Measurements from ENCODE around the gene FXYD1.
"Not testable (repeated sequence)": the region's sequence is repeated elsewhere in the genome, so short reads cannot be mapped to it uniquely, and the experiment has no call there.

Gene FXYD1

GRCh38 chr19:35099897-35100275 lies 38.7 kb upstream of the FXYD1 start:
- H3K36me3 ChIP-seq (ENCODE audit: control insufficient read depth in 1 of 2, insufficient read depth in 2 of 2, low read length in 2 of 2), result no peaks in the 10 kb centered on the region
- H3K27ac ChIP-seq (ENCODE audit: low read length), result no peak overlapping the region
- H3K27me3 ChIP-seq (ENCODE audit: low read depth, low read length), result no peaks in the 10 kb centered on the region

GRCh38 chr19:35100588-35101533 lies 37.8 kb upstream of the FXYD1 start:
- H3K4me3 ChIP-seq (ENCODE audit: low read depth in 1 of 2, low read length in 2 of 2), result no peak overlapping the region
- no peaks in the 10 kb centered on the region for H3K27me3 ChIP-seq (ENCODE audit: low read depth, low read length)
- no peaks in the 10 kb centered on the region for H3K36me3 ChIP-seq (ENCODE audit: control insufficient read depth in 1 of 2, insufficient read depth in 2 of 2, low read length in 2 of 2)
- H3K9me3 ChIP-seq (ENCODE audit: control insufficient read depth in 1 of 2, low read length in 2 of 2), result no peaks in the 10 kb centered on the region
- H3K4me1 ChIP-seq (ENCODE audit: control insufficient read depth in 1 of 2, insufficient read depth in 2 of 2, low read length in 2 of 2), result no peaks in the 10 kb centered on the region
- H3K27ac ChIP-seq (ENCODE audit: low read length), result no peak overlapping the region

More at GRCh38 chr19:35099897-35100275, 38.7 kb upstream of the FXYD1 start:
- Histone ChIP-seq H3K9me3 (ENCODE audit: control insufficient read depth in 1 of 2, low read length in 2 of 2) (no peaks in the 10 kb centered on the region), H3K4me1 (ENCODE audit: control insufficient read depth in 1 of 2, insufficient read depth in 2 of 2, low read length in 2 of 2) (no peaks in the 10 kb centered on the region), H3K4me3 (ENCODE audit: low read depth in 1 of 2, low read length in 2 of 2) (no peak overlapping the region)

GRCh38 chr19:35101949-35102348 lies 36.7 kb upstream of the FXYD1 start:
- H3K27ac ChIP-seq (ENCODE audit: low read length); H3K27me3 ChIP-seq (ENCODE audit: low read depth, low read length); H3K4me3 ChIP-seq (ENCODE audit: low read depth in 1 of 2, low read length in 2 of 2); H3K4me1 ChIP-seq (ENCODE audit: control insufficient read depth in 1 of 2, insufficient read depth in 2 of 2, low read length in 2 of 2); H3K36me3 ChIP-seq (ENCODE audit: control insufficient read depth in 1 of 2, insufficient read depth in 2 of 2, low read length in 2 of 2); H3K9me3 ChIP-seq (ENCODE audit: control insufficient read depth in 1 of 2, low read length in 2 of 2): not testable (repeated sequence)

- not testable (repeated sequence) for H3K27ac ChIP-seq (ENCODE audit: low read length)
These were observed 35.0 kb upstream of the FXYD1 start for GRCh38 chr19:35103614-35104013.

GRCh38 chr19:35104361-35104760 lies 34.3 kb upstream of the FXYD1 start:
- H3K36me3 ChIP-seq (ENCODE audit: control insufficient read depth in 1 of 2, insufficient read depth in 2 of 2, low read length in 2 of 2), result no peaks in the 10 kb centered on the region
- no peaks in the 10 kb centered on the region for H3K27me3 ChIP-seq (ENCODE audit: low read depth, low read length)
- H3K4me3 ChIP-seq (ENCODE audit: low read depth in 1 of 2, low read length in 2 of 2), result no peak overlapping the region
- no peaks in the 10 kb centered on the region for H3K9me3 ChIP-seq (ENCODE audit: control insufficient read depth in 1 of 2, low read length in 2 of 2)
- no peak overlapping the region for H3K27ac ChIP-seq (ENCODE audit: low read length)
- no peaks in the 10 kb centered on the region for H3K4me1 ChIP-seq (ENCODE audit: control insufficient read depth in 1 of 2, insufficient read depth in 2 of 2, low read length in 2 of 2)

More at GRCh38 chr19:35103614-35104013, 35.0 kb upstream of the FXYD1 start:
- H3K4me3 ChIP-seq (ENCODE audit: low read depth in 1 of 2, low read length in 2 of 2); H3K4me1 ChIP-seq (ENCODE audit: control insufficient read depth in 1 of 2, insufficient read depth in 2 of 2, low read length in 2 of 2); H3K36me3 ChIP-seq (ENCODE audit: control insufficient read depth in 1 of 2, insufficient read depth in 2 of 2, low read length in 2 of 2); H3K27me3 ChIP-seq (ENCODE audit: low read depth, low read length); H3K9me3 ChIP-seq (ENCODE audit: control insufficient read depth in 1 of 2, low read length in 2 of 2): not testable (repeated sequence)

GRCh38 chr19:35105047-35105410 lies 33.6 kb upstream of the FXYD1 start:
- H3K4me1 ChIP-seq (ENCODE audit: control insufficient read depth in 1 of 2, insufficient read depth in 2 of 2, low read length in 2 of 2), result no peaks in the 10 kb centered on the region
- H3K27me3 ChIP-seq (ENCODE audit: low read depth, low read length), result no peaks in the 10 kb centered on the region
- no peaks in the 10 kb centered on the region for H3K36me3 ChIP-seq (ENCODE audit: control insufficient read depth in 1 of 2, insufficient read depth in 2 of 2, low read length in 2 of 2)
- H3K9me3 ChIP-seq (ENCODE audit: control insufficient read depth in 1 of 2, low read length in 2 of 2), result no peaks in the 10 kb centered on the region
- H3K4me3 ChIP-seq (ENCODE audit: low read depth in 1 of 2, low read length in 2 of 2), result no peak overlapping the region
- H3K27ac ChIP-seq (ENCODE audit: low read length), result no peak overlapping the region

GRCh38 chr19:35105411-35106290 lies 33.0 kb upstream of the FXYD1 start:
- H3K9me3 ChIP-seq (ENCODE audit: control insufficient read depth in 1 of 2, low read length in 2 of 2), result no peaks in the 10 kb centered on the region
- no peaks in the 10 kb centered on the region for H3K36me3 ChIP-seq (ENCODE audit: control insufficient read depth in 1 of 2, insufficient read depth in 2 of 2, low read length in 2 of 2)
- H3K27me3 ChIP-seq (ENCODE audit: low read depth, low read length), result no peaks in the 10 kb centered on the region
- no peaks in the 10 kb centered on the region for H3K4me1 ChIP-seq (ENCODE audit: control insufficient read depth in 1 of 2, insufficient read depth in 2 of 2, low read length in 2 of 2)
- H3K27ac ChIP-seq (ENCODE audit: low read length), result no peak overlapping the region
- H3K4me3 ChIP-seq (ENCODE audit: low read depth in 1 of 2, low read length in 2 of 2), result no peak overlapping the region

GRCh38 chr19:35106291-35106583 lies 32.4 kb upstream of the FXYD1 start:
- no peaks in the 10 kb centered on the region for H3K27me3 ChIP-seq (ENCODE audit: low read depth, low read length)
- H3K9me3 ChIP-seq (ENCODE audit: control insufficient read depth in 1 of 2, low read length in 2 of 2), result no peaks in the 10 kb centered on the region
- no peak overlapping the region for H3K27ac ChIP-seq (ENCODE audit: low read length)
- no peaks in the 10 kb centered on the region for H3K36me3 ChIP-seq (ENCODE audit: control insufficient read depth in 1 of 2, insufficient read depth in 2 of 2, low read length in 2 of 2)
- no peaks in the 10 kb centered on the region for H3K4me1 ChIP-seq (ENCODE audit: control insufficient read depth in 1 of 2, insufficient read depth in 2 of 2, low read length in 2 of 2)
- H3K4me3 ChIP-seq (ENCODE audit: low read depth in 1 of 2, low read length in 2 of 2), result no peak overlapping the region

- Histone ChIP-seq H3K4me3 (ENCODE audit: low read depth in 1 of 2, low read length in 2 of 2) (no peak overlapping the region), H3K27ac (ENCODE audit: low read length) (peak overlapping the region; percentile 50), H3K4me1 (ENCODE audit: control insufficient read depth in 1 of 2, insufficient read depth in 2 of 2, low read length in 2 of 2) (no peaks in the 10 kb centered on the region), H3K9me3 (ENCODE audit: control insufficient read depth in 1 of 2, low read length in 2 of 2) (no peaks in the 10 kb centered on the region), H3K27me3 (ENCODE audit: low read depth, low read length) (no peaks in the 10 kb centered on the region), H3K36me3 (ENCODE audit: control insufficient read depth in 1 of 2, insufficient read depth in 2 of 2, low read length in 2 of 2) (no peaks in the 10 kb centered on the region)
These were observed 31.6 kb upstream of the FXYD1 start for GRCh38 chr19:35106898-35107541.

- Histone ChIP-seq H3K9me3 (ENCODE audit: control insufficient read depth in 1 of 2, low read length in 2 of 2) (no peaks in the 10 kb centered on the region), H3K4me1 (ENCODE audit: control insufficient read depth in 1 of 2, insufficient read depth in 2 of 2, low read length in 2 of 2) (no peaks in the 10 kb centered on the region), H3K36me3 (ENCODE audit: control insufficient read depth in 1 of 2, insufficient read depth in 2 of 2, low read length in 2 of 2) (no peaks in the 10 kb centered on the region), H3K4me3 (ENCODE audit: low read depth in 1 of 2, low read length in 2 of 2) (no peak overlapping the region), H3K27ac (ENCODE audit: low read length) (peak overlapping the region; percentile 50), H3K27me3 (ENCODE audit: low read depth, low read length) (no peaks in the 10 kb centered on the region)
These were observed 31.1 kb upstream of the FXYD1 start for GRCh38 chr19:35107545-35107944.

GRCh38 chr19:35108730-35109129 lies 29.9 kb upstream of the FXYD1 start:
- no peak overlapping the region for H3K4me3 ChIP-seq (ENCODE audit: low read depth in 1 of 2, low read length in 2 of 2)
- no peaks in the 10 kb centered on the region for H3K9me3 ChIP-seq (ENCODE audit: control insufficient read depth in 1 of 2, low read length in 2 of 2)
- H3K4me1 ChIP-seq (ENCODE audit: control insufficient read depth in 1 of 2, insufficient read depth in 2 of 2, low read length in 2 of 2), result no peaks in the 10 kb centered on the region
- no peaks in the 10 kb centered on the region for H3K36me3 ChIP-seq (ENCODE audit: control insufficient read depth in 1 of 2, insufficient read depth in 2 of 2, low read length in 2 of 2)
- H3K27me3 ChIP-seq (ENCODE audit: low read depth, low read length), result no peaks in the 10 kb centered on the region
- no peak overlapping the region for H3K27ac ChIP-seq (ENCODE audit: low read length)
